A549 (cell line): ENCODE data around the gene IGFBP5. TPM values are rescaled to one million over a fixed set of nuclear protein-coding genes. Genes with fewer than 3 reads are reported as not detected.
A peak's percentile ranks its signal among the peaks of the same experiment; 100 is the strongest.

Source experiments
- ATAC-seq, 2 experiments: fragments of 200-7000 bp in 1 of 2; fragments of >200 bp in 1 of 2; cut with Nextera tagmentation in 1 of 2; cut with Tn5 transposase in 1 of 2; 3 replicates each; pipeline versions ENCODE4 v1.8.0 to v1.9.1; 2018 to 2020; ENCODE audit warnings: mild to moderate bottlenecking in 1 of 2, moderate library complexity in 1 of 2
- CTCF ChIA-PET: fragments of 300-600 bp; sonication (Branson Sonifier 250); formaldehyde crosslinking; extraction: SDS; loops from one replicate; lab custom pipeline; 2021; ENCODE audit warnings: antibody characterized with exemption, inconsistent platforms; lab: Yijun Ruan, JAX
- POLR2A ChIA-PET: fragments of 350-600 bp; formaldehyde crosslinking; extraction: SDS; loops from one replicate; lab custom pipeline; 2021; ENCODE audit warnings: antibody characterized with exemption, inconsistent platforms; lab: Yijun Ruan, JAX
- DNase-seq, 2 experiments: peaks; one replicate each; pipeline versions ENCODE4 v3.0.0 to v3.0.0-alpha.2; 2011 to 2016; ENCODE audit warnings: low read depth in 1 of 2, low spot score in 1 of 2
- FAIRE-seq: peaks from 2 replicates; lab custom pipeline; 2011; peaks lifted over from hg19 to GRCh38; lab: Jason Lieb, UNC
- H3K27ac ChIP-seq, 2 experiments: fragments of >200 bp; sonication (Bioruptor Twin); formaldehyde crosslinking; 3 replicates each; pipeline ENCODE4 v1.5.1; 2016 to 2017
- H3K4me1 ChIP-seq: fragments of >200 bp; sonication (Bioruptor Twin); formaldehyde crosslinking; 3 replicates; pipeline ENCODE4 v1.6.1; 2016
- H3K4me2 ChIP-seq: fragments of >200 bp; sonication (Bioruptor Twin); formaldehyde crosslinking; 3 replicates; pipeline ENCODE4 v1.6.1; 2016
- H3K4me3 ChIP-seq: fragments of >200 bp; sonication (Bioruptor Twin); formaldehyde crosslinking; 3 replicates; pipeline ENCODE4 v1.5.1; 2016
- H3K9me3 ChIP-seq: fragments of >200 bp; sonication (Bioruptor Twin); formaldehyde crosslinking; 3 replicates; pipeline ENCODE4 v1.6.1; 2016
- BCL3 ChIP-seq: fragments of >200 bp; sonication (Bioruptor Twin); formaldehyde crosslinking; IDR thresholded peaks from 3 replicates; pipeline ENCODE4 v1.6.1; 2016
- CHD2 ChIP-seq: fragments of 150-350 bp; IDR thresholded peaks from 2 replicates; pipeline ENCODE4 v1.6.1; 2014; ENCODE audit warnings: low read length; ENCODE audit not compliant: partially characterized antibody
- EHMT2 ChIP-seq: fragments of 200-600 bp; sonication (generic); IDR thresholded peaks from 2 replicates; pipeline ENCODE4 v1.6.1; 2016; ENCODE audit warnings: antibody characterized with exemption, low read depth, mild to moderate bottlenecking, moderate library complexity
- EP300 ChIP-seq, 2 experiments: fragments of >200 bp; sonication (Bioruptor Twin); formaldehyde crosslinking; IDR thresholded peaks; 2 replicates in 1 of 2; 3 replicates in 1 of 2; pipeline ENCODE4 v1.6.1; 2016 to 2017
- HDAC2 ChIP-seq: fragments of 200-600 bp; sonication (generic); IDR thresholded peaks from 2 replicates; pipeline ENCODE4 v1.6.1; 2016
- HES2 ChIP-seq: fragments of >200 bp; sonication (Bioruptor Twin); formaldehyde crosslinking; IDR thresholded peaks from 2 replicates; pipeline ENCODE4 v1.6.1; 2016
- HEYL ChIP-seq: fragments of 250-450 bp; sonication (Bioruptor Pico); IDR thresholded peaks from 2 replicates; pipeline ENCODE4 v1.8.0; 2021; ENCODE audit warnings: mild to moderate bottlenecking, moderate library complexity
- HMGXB4 ChIP-seq: fragments of 250-450 bp; sonication (Bioruptor Pico); IDR thresholded peaks from 2 replicates; pipeline ENCODE4 v1.5.0; 2021; ENCODE audit warnings: mild to moderate bottlenecking, moderate library complexity, borderline replicate concordance
- HOXA7 ChIP-seq: fragments of 250-450 bp; sonication (Bioruptor Pico); IDR thresholded peaks from 2 replicates; pipeline ENCODE4 v1.5.0; 2020; ENCODE audit warnings: mild to moderate bottlenecking, moderate library complexity
- HOXB13 ChIP-seq: fragments of 250-450 bp; sonication (Bioruptor Pico); IDR thresholded peaks from 2 replicates; pipeline ENCODE4 v1.5.0; 2020; ENCODE audit warnings: low read depth, mild to moderate bottlenecking, moderate library complexity
- JUN ChIP-seq, 2 experiments: fragments of >200 bp; sonication (Bioruptor Twin); formaldehyde crosslinking; IDR thresholded peaks; 2 replicates in 1 of 2; 3 replicates in 1 of 2; pipeline ENCODE4 v1.6.1; 2016 to 2017
- MAFK ChIP-seq: fragments of 450-650 bp; IDR thresholded peaks from 2 replicates; pipeline ENCODE4 v1.6.1; 2014; ENCODE audit not compliant: partially characterized antibody
- MAX ChIP-seq: IDR thresholded peaks from 2 replicates; pipeline ENCODE4 v1.6.1; 2012
- MAZ ChIP-seq: fragments of 150-350 bp; IDR thresholded peaks from 2 replicates; pipeline ENCODE4 v1.6.1; 2014; ENCODE audit warnings: antibody characterized with exemption, low read depth, low read length, borderline replicate concordance
- MYC ChIP-seq: IDR thresholded peaks from 2 replicates; pipeline ENCODE4 v1.6.1; 2012; ENCODE audit warnings: mild to moderate bottlenecking, inconsistent platforms, low read length, improper control_type of control experiment, borderline replicate concordance
- NR3C1 ChIP-seq: fragments of >200 bp; sonication (Bioruptor Twin); formaldehyde crosslinking; IDR thresholded peaks from 3 replicates; pipeline ENCODE4 v1.6.1; 2017
- RFX5 ChIP-seq: fragments of 450-650 bp; IDR thresholded peaks from 2 replicates; pipeline ENCODE4 v1.7.1; 2014; ENCODE audit warnings: antibody characterized with exemption, mild to moderate bottlenecking, moderate library complexity
- TFCP2L1 ChIP-seq: fragments of 250-450 bp; sonication (Bioruptor Pico); IDR thresholded peaks from 2 replicates; pipeline ENCODE4 v1.5.0; 2021; ENCODE audit warnings: mild to moderate bottlenecking
- TP53 ChIP-seq: fragments of 250-450 bp; sonication (Bioruptor Pico); IDR thresholded peaks from 2 replicates; pipeline ENCODE4 v1.5.0; 2021; ENCODE audit warnings: mild to moderate bottlenecking, moderate library complexity
- ZC3H11A ChIP-seq: fragments of 450-650 bp; IDR thresholded peaks from 2 replicates; pipeline ENCODE4 v1.6.1; 2014; ENCODE audit warnings: antibody characterized with exemption, mild to moderate bottlenecking
- ZNF302 ChIP-seq: fragments of 250-450 bp; sonication (Bioruptor Pico); IDR thresholded peaks from 2 replicates; pipeline ENCODE4 v1.9.0; 2021; ENCODE audit warnings: inconsistent platforms, mild to moderate bottlenecking, moderate library complexity
- WGBS: methylation state at CpG from one replicate; pipeline ENCODE4 v1.1.6; 2017; ENCODE audit errors: missing lambda C conversion rate; 5-methylcytosine and 5-hydroxymethylcytosine counted together
- polyA plus RNA-seq, 4 experiments: library from polyadenylated mRNA; depleted of rRNA in 3 of 4; stranded (reverse); fragments of >200 nt; fragmentation: RNase III in 1 of 4; extraction: RNeasy Plus Mini Kit Qiagen cat#74134 plus additional on column Dnase treatment in 1 of 4; gene quantifications; 2 replicates in 3 of 4; 3 replicates in 1 of 4; pipeline ENCODE4 v1.2.3, GENCODE V29; 2011 to 2017

The IGFBP5 gene
- polyA plus RNA-seq, 2 of the 4 experiments (the other 2 are of a cell fraction), result 0.23 to 0.97 TPM

GRCh38 chr2:216634370-216635148 is 60.8 kb downstream of the IGFBP5 start:
- H3K9me3 ChIP-seq, result no peaks in the 10 kb centered on the region
- peak overlapping the region; percentile 49 for H3K4me3 ChIP-seq
- H3K27ac ChIP-seq, result peak overlapping the region; percentile 53 to 88
- peak in 1 of 2 experiments; percentile 16; a peak in 3 of 6 replicates for ATAC-seq
- H3K4me2 ChIP-seq, result peak overlapping the region; percentile 73
- 45% methylated on average over 23 of the region's 23 CpGs for WGBS
- no peak for DNase-seq
- peaks cover 44% of the 10 kb centered on the region for H3K4me1 ChIP-seq
- no peak for TF ChIP-seq CHD2
- no peak for TF ChIP-seq HES2
- TF ChIP-seq TFCP2L1 (CRISPR knock-in tag), result no peak
- no peak for TF ChIP-seq ZC3H11A
- no peak for TF ChIP-seq RFX5
- no peak for TF ChIP-seq EHMT2
- TF ChIP-seq MAX, result no peak
- TF ChIP-seq HOXA7 (CRISPR knock-in tag), result no peak
- no peak for TF ChIP-seq MAFK
- no peak for TF ChIP-seq TP53 (CRISPR knock-in tag)
- TF ChIP-seq HOXB13 (CRISPR knock-in tag), result no peak
- no peak for TF ChIP-seq HMGXB4 (CRISPR knock-in tag)
- no peak for TF ChIP-seq MYC
- TF ChIP-seq JUN (IDR thresholded peaks at IDR 0.05), result no peak
- TF ChIP-seq HDAC2, result no peak
- no peak for TF ChIP-seq ZNF302 (CRISPR knock-in tag)
- no peak for TF ChIP-seq NR3C1
- TF ChIP-seq BCL3, result no peak
- no peak for TF ChIP-seq MAZ
- no peak for TF ChIP-seq HEYL (CRISPR knock-in tag)
- TF ChIP-seq, all 56 proteins: peak for 0
- CTCF ChIA-PET, result interaction anchor here (0.9 to 1.2 kb wide), 2 partner anchors 48 to 115 kb away, joined by 3 to 5 read pairs; no protein-coding TSS in a partner anchor
- FAIRE-seq, result no peak
- POLR2A ChIA-PET, result no interaction called here

GRCh38 chr2:216633616-216634369 is 61.6 kb downstream of the IGFBP5 start:
- TF ChIP-seq JUN (IDR thresholded peaks at IDR 0.05), result 0 out of 5 replicates have a peak, but pooled peaks of 1 of the 2 experiments have one; percentile 23
- TF ChIP-seq EP300 (IDR thresholded peaks at IDR 0.05), result no peak
- FAIRE-seq, result no peak
- ChIA-PET POLR2A (interaction anchor here (1.0 kb wide), 1 partner anchor 135 kb away, joined by 3 read pairs; the partner anchor contains the start of gene RPL37A), CTCF (interaction anchor here (1.2 to 2.1 kb wide), 3 partner anchors 33 to 114 kb away, joined by 3 to 7 read pairs (median 3); no protein-coding TSS in a partner anchor)
- peak overlapping the region; percentile 49 for H3K4me3 ChIP-seq
- H3K4me2 ChIP-seq, result peak overlapping the region; percentile 73
- no peaks in the 10 kb centered on the region for H3K9me3 ChIP-seq
- WGBS, result 3% methylated on average over 28 of the region's 71 CpGs
- peak overlapping the region; percentile 53 to 88 for H3K27ac ChIP-seq
- ATAC-seq, result peak; percentile 62
- H3K4me1 ChIP-seq, result peaks cover 44% of the 10 kb centered on the region
- DNase-seq, result peak; percentile 25 to 48
